ENCODE data around the gene PCCA.
A peak's percentile ranks its signal among the peaks of the same experiment; 100 is the strongest.
"Not testable (repeated sequence)": the region's sequence is repeated elsewhere in the genome, so short reads cannot be mapped to it uniquely, and the experiment has no call there.

The PCCA gene

DNA sequence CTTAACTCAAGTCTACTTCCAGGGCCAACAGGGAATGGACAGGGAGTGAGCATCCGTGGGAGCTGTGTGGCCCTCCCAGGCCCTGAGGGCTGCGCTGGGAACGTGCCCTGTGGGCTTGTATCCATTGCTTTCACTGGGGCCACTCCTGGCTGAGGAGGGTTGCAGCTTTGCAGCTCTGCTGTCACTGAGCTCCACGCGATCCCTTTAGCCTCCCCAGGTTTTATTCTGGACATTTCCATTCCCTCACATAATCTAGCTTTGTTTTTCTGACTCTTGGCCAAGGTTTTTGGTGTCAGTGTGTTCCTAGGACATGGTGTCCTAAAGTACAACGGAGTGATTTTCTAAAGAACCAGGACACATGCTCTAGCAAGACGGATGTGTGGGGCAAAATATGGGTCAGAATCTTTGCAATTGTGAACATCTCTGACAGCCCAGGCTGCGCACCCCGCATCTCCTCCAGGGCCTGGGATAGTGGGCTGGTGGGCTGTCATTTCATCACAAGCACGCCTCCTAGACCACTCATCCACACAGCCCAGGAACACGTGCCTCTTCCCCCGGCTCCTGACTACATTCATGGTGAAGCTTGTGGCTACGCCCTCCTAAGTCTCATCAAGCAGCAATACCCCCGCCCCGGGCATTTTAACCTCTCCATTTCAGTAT lies 471.7 kb downstream of the PCCA start:
- DNase-seq: no peak

DNA sequence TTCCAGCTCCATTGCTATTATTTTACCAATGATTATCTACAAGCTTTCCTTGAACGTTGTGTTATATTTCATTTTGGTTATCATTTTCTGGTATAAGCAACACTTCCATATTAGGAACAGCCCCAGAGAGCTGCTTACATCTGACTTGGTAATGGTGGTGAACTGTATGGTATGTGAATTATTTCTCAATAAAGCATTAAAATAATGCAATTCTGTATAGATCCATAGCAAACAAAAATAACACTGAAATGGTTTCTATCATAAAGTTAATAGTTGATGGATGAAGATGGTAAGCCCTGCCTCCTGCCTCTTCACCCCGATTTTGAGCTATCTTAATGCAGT lies 472.2 kb downstream of the PCCA start:
- DNase-seq: no peak

DNA sequence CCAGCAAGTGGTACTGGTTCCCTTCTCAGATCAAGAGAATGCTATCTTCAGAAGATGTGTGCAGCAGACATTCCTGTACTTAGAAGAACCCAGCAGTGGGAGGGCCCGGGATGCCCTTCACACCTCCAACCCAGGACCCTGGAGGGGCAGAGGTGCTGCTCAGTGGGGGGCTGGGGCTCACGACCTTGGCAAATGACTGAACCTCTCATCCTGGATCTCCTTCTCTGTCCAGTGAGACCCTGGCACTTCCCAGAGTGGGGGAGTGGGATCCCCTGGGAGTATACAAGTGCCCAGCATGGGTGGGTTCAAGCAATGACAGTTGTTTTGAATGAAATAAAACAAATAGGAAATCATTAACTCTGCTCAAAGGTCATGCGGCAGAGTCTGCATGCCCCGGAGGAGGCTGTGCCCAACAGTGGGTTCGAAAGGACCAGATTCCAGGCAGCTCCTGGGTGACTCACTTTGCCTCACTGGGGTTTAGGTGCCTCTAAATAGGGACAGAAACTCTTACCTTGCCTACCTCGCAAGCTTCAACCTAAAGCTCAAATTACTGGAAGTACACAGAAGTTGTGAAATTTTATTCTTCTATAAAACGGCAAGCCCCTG lies 472.8 kb downstream of the PCCA start:
- no peak for DNase-seq

DNA sequence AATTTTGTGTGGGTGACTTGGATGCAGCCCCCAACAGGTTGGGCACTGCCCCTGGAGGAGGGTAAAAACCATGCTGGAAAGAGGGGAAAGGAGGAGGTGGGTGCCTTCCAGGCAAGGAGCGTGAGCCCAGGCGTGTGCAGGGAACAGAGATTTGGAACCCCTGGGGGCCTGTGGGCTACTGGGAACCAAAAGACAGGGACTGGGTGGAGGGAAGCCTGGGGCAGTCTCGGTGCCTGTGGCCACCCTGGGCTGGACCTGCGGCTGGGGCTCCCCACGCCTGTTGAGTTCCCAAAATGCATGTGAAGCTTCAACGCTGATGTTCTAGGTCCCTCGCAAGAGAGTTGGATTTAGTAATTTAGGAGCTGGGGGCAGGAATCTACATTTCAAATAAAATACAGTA lies 474.9 kb downstream of the PCCA start:
- no peak for DNase-seq

DNA sequence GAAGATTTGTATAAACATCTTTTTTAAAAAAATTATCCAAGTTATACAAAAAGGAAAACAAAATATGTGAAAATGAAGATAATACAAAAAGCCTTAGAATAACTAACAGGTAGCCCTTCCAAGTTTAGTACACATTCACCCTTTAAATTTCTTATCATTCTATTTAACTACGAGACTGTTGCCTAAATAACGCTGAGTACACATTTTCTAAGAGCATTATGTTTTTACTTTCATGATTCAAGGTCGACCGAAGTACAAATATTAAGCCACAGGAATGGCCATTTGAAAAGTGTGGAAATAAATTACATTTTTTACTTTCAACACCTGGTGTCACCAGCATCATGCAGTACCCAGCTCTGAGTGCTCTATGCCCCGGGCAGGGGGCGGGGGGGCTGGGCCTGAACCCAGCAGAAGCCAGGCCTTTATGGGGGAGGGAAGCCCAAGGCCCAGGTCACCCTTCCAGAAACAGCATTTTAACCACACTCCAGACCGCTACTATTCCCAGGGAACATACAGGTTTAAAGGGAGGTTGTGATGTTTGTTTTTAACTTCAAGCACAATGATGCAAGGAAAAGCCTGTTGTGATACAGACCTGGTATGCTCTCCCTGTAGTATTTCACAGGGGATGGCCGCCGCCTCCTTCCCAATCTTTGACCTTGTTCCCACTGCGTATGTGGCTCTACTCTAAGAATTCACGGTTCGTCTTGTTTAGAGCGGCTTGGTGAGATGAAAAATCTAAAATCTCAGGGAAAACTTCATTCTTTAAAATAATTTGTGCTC lies 475.7 kb downstream of the PCCA start:
- DNase-seq: no peak

DNA sequence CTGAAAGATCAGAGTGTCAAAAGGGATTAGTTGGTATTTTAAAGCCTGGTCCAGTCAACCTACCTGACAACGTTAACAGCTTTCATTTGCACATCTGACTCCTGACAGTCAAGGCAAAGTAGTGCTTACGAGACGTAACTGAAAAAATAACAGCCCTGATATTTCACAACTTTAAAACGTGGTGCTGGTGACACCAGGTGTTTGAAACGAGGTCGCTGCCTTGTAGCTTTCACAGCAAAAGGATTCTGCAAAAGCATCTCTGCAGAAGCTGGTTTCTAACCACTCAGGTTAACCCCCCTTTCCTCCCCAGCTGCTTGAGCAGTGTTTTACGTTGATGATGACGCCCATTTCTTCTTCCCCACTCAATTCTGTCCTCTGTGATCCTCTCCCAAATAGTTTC lies 476.4 kb downstream of the PCCA start:
- DNase-seq: no peak

DNA sequence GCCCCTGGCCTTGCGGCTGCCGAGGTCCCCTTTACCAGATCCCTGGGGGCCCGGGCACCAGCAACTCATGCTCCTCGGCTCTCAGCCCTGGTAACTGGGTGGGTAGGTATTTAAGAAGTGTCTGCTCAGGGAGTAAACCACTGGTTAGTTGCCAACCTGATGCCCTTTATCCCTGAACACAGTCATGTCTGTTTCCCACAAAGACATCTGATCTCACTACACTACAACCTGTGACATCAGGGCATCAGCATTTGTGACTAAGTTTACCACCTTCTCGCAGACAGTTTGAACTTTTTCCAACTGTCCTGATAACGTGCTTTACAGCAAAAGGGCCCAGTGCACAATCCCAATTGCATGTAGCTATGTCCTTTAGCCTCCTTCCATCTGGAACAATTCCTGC lies 477.6 kb downstream of the PCCA start:
- no peak for DNase-seq

DNA sequence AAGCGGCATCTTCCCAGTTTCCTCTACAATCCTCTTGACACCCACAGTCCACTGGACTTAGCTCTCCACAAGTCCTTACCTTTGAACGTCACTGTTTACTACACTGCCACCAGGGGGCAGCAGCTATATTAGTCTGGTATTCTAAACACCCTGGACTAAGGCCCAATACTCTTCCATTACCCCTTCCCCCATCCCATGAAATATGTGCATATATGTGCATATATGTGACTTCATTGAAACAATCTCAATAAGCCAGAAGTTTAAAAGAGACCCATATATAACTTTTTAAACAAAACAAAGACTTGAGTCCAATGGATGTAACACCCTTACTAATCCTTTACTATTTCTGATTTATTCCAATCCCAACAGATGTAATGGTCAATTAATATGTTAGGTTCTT lies 484.2 kb downstream of the PCCA start:
- peak; percentile 75 for DNase-seq

DNA sequence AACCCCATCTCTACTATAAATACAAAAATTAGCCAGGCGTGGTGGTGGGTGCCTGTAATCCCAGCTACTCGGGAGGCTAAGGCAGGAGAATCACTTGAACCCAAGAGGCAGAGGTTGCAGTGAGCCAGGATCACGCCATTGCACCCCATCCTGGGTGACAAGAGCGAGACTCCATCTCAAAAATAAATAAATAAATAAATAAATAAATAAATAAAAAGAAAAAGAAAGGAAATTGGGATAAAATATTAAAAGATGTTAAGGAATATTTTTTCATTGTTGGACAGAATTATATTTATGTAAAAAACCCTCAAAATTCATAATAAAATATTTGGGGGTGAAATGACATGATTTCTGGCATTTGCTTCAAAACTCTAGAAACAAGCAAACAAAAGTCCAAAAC lies 488.3 kb downstream of the PCCA start:
- DNase-seq: not testable (repeated sequence)

All from NCI-H1092 (cell line).